ENCODE results near the gene PCDHGA10. TPM values are rescaled to one million over a fixed set of nuclear protein-coding genes. Genes with fewer than 3 reads are reported as not detected.

The PCDHGA10 gene
- total and polyA plus RNA-seq, 9 of the 15 experiments (the other 6 are each of a cell fraction or from before 2014, with no cell fraction given), result 0.01 to 0.11 (median 0.05) TPM

DNA sequence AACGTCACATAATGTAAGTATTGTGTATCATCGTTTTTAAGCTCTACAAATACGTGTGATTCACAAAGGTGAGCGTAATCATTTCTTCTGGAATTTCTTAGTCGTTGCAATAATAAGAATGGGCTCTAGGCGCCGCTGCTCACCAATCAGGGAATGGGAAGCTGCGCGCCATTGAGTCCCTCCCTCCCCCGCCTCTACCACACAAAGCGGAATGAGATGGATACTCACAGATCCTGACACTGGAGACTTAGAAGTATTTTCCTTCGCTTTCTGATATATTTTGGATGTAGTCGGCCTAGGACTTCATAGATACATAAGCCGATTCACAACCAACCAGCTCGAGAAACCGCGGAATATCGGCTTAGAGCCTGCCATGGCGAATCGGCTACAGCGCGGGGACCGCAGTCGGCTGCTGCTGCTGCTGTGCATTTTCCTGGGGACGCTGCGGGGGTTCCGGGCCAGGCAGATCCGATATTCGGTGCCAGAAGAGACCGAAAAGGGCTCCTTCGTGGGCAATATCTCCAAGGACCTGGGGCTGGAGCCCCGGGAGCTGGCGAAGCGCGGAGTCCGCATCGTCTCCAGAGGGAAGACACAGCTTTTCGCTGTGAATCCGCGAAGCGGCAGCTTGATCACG lies 8.2 kb downstream of the PCDHGA10 start, which contains the start of gene PCDHGA11:
Gene PCDHGA11, plus strand, starts transcription at position 197 of the 634 bp plus-strand sequence. Its CDS starts 177 bp downstream, at position 374.
- Histone ChIP-seq H3K79me2 (ENCODE audit: control insufficient read depth, insufficient read depth, low read length) (no peaks in the 10 kb centered on the region), H3K27me3 (ENCODE audit: control insufficient read depth in 2 of 2, insufficient read depth in 2 of 2, low read length in 2 of 2) (peaks cover 0 to 37% of the 10 kb centered on the region in 2 experiments; a peak in 3 of 5 replicates), H3K4me3 (peak within 1 kb of the TSS; percentile 17; the same call in 1 of the 2 replicates), H3K36me3 (ENCODE audit: control insufficient read depth, insufficient read depth, low read length) (no peaks in the 10 kb centered on the region), H3K9ac (ENCODE audit: insufficient read depth in 1 of 2, low read depth in 2 of 2, low read length in 2 of 2) (no peak within 1 kb of the TSS), H3K27ac (ENCODE audit: extremely low read depth, low read depth, low read length) (no peak within 1 kb of the TSS), H4K20me1 (replicated peaks; ENCODE audit: control insufficient read depth, insufficient read depth, low read length) (no peaks in the 10 kb centered on the region), H3K9me1 (ENCODE audit: control insufficient read depth, insufficient read depth, low read length) (no peaks in the 10 kb centered on the region), H3K4me1 (replicated peaks in 1 of 2; ENCODE audit: control insufficient read depth in 2 of 2, insufficient read depth in 2 of 2, low read length in 2 of 2) (peaks cover 0 to 23% of the 10 kb centered on the region in 2 experiments; a peak in 2 of 5 replicates), H3K4me2 (ENCODE audit: insufficient read depth, low read length) (peak within 1 kb of the TSS; percentile 52), H2AFZ (ENCODE audit: low read depth, low read length) (peak within 1 kb of the TSS; percentile 27; the same call in 1 of the 2 replicates), H3K9me3 (replicated peaks; ENCODE audit: control insufficient read depth, insufficient read depth, low read depth, low read length) (0 out of 2 replicates have a peak, but pooled peaks cover 1% of the 10 kb centered on the region)
- peak; percentile 57 to 61 (median 59) for DNase-seq (ENCODE audit: extremely low read depth in 1 of 4, low spot score in 3 of 4)
- intact Hi-C loops (cut with micrococcal nuclease) (loop anchor here (2.0 to 5.0 kb wide), 2 partner anchors 91 to 138 kb away; no protein-coding TSS in a partner anchor), in situ Hi-C loops (cut with MboI) (loop anchor here (5.0 kb wide), 2 partner anchors 101 to 141 kb away; no protein-coding TSS in a partner anchor)
- peak; percentile 79 for FAIRE-seq
- WGBS (ENCODE audit: insufficient coverage, low coverage, missing lambda C conversion rate), result 30% methylated on average over 40 of the region's 42 CpGs
- ChIA-PET POLR2A (interaction anchor here (0.6 to 1.5 kb wide), 3 partner anchors 8 to 535 kb away, joined by 3 to 7 read pairs (median 5); partner anchors contain the start of gene PCDHGA10), CTCF (ENCODE audit: low intra/inter-chr PET ratio) (interaction anchor here (0.6 to 2.0 kb wide), 8 partner anchors 9 to 519 kb away, joined by 3 to 6 read pairs (median 3); partner anchors contain the start of gene PCDHGA12)
- no TSS peak for BruUV-seq (replicated peaks)
- peak; percentile 83 for ATAC-seq
- TF ChIP-seq EGR1 (conservative IDR thresholded peaks at IDR 0.05), result 0 out of 2 replicates have a peak, but pooled peaks have one; percentile 10
- TF ChIP-seq, protein P1, sequence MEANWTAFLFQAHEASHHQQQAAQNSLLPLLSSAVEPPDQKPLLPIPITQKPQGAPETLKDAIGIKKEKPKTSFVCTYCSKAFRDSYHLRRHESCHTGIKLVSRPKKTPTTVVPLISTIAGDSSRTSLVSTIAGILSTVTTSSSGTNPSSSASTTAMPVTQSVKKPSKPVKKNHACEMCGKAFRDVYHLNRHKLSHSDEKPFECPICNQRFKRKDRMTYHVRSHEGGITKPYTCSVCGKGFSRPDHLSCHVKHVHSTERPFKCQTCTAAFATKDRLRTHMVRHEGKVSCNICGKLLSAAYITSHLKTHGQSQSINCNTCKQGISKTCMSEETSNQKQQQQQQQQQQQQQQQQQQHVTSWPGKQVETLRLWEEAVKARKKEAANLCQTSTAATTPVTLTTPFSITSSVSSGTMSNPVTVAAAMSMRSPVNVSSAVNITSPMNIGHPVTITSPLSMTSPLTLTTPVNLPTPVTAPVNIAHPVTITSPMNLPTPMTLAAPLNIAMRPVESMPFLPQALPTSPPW (CRISPR knock-in tag; IDR thresholded peaks at IDR 0.05), result peak; percentile 11; the same call in 1 of the 2 replicates
- peak in 1 of 2 experiments; percentile 33; a peak in 1 of 4 replicates for TF ChIP-seq MAZ (CRISPR knock-in tag; conservative IDR thresholded peaks at IDR 0.05 in 1 of 2, IDR thresholded peaks at IDR 0.05 in 1 of 2)
- TF ChIP-seq, protein P2, sequence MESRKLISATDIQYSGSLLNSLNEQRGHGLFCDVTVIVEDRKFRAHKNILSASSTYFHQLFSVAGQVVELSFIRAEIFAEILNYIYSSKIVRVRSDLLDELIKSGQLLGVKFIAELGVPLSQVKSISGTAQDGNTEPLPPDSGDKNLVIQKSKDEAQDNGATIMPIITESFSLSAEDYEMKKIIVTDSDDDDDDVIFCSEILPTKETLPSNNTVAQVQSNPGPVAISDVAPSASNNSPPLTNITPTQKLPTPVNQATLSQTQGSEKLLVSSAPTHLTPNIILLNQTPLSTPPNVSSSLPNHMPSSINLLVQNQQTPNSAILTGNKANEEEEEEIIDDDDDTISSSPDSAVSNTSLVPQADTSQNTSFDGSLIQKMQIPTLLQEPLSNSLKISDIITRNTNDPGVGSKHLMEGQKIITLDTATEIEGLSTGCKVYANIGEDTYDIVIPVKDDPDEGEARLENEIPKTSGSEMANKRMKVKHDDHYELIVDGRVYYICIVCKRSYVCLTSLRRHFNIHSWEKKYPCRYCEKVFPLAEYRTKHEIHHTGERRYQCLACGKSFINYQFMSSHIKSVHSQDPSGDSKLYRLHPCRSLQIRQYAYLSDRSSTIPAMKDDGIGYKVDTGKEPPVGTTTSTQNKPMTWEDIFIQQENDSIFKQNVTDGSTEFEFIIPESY (CRISPR knock-in tag; IDR thresholded peaks at IDR 0.05), result peak; percentile 73
- TF ChIP-seq NEUROD1 (IDR thresholded peaks at IDR 0.05; ENCODE audit: borderline replicate concordance, low read depth, low read length, partially characterized antibody), result no peak
- no peak for TF ChIP-seq ARID1B (IDR thresholded peaks at IDR 0.05)
- peak; percentile 42 to 69 for TF ChIP-seq RAD21 (CRISPR knock-in tag; conservative IDR thresholded peaks at IDR 0.05 in 1 of 2, IDR thresholded peaks at IDR 0.05 in 1 of 2)
- TF ChIP-seq, protein P3, sequence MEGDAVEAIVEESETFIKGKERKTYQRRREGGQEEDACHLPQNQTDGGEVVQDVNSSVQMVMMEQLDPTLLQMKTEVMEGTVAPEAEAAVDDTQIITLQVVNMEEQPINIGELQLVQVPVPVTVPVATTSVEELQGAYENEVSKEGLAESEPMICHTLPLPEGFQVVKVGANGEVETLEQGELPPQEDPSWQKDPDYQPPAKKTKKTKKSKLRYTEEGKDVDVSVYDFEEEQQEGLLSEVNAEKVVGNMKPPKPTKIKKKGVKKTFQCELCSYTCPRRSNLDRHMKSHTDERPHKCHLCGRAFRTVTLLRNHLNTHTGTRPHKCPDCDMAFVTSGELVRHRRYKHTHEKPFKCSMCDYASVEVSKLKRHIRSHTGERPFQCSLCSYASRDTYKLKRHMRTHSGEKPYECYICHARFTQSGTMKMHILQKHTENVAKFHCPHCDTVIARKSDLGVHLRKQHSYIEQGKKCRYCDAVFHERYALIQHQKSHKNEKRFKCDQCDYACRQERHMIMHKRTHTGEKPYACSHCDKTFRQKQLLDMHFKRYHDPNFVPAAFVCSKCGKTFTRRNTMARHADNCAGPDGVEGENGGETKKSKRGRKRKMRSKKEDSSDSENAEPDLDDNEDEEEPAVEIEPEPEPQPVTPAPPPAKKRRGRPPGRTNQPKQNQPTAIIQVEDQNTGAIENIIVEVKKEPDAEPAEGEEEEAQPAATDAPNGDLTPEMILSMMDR (IDR thresholded peaks at IDR 0.05 in 2 of 3, conservative IDR thresholded peaks at IDR 0.05 in 1 of 3; ENCODE audit: insufficient read depth in 2 of 3, low read depth in 1 of 3, low read length in 3 of 3), result peak; percentile 63 to 80 (median 74)
- TF ChIP-seq YY1 (IDR thresholded peaks at IDR 0.05; ENCODE audit: borderline replicate concordance in 1 of 3, control insufficient read depth in 1 of 3, extremely low read depth in 1 of 3, insufficient read depth in 3 of 3, insufficient read length in 1 of 3, insufficient replicate concordance in 2 of 3, low read depth in 1 of 3, low read length in 2 of 3), result peak in 1 of 3 experiments; percentile 47
- no peak for TF ChIP-seq TARDBP (IDR thresholded peaks at IDR 0.05)
- 0 out of 2 replicates have a peak, but pooled peaks have one; percentile 14 for TF ChIP-seq SMC3 (conservative IDR thresholded peaks at IDR 0.05; ENCODE audit: insufficient read depth, low read depth, low read length)
- 0 out of 2 replicates have a peak, but pooled peaks have one; percentile 34 for TF ChIP-seq KLF16 (IDR thresholded peaks at IDR 0.05)
